BJ (cell line): ENCODE measurements around the gene JAK2. TPM values are rescaled to one million over a fixed set of nuclear protein-coding genes. Genes with fewer than 3 reads are reported as not detected.
A peak's percentile ranks its signal among the peaks of the same experiment; 100 is the strongest.

Source experiments
- CTCF ChIA-PET: fragments of 350-600 bp; formaldehyde crosslinking; extraction: SDS; loops from one replicate; lab custom pipeline; 2021; ENCODE audit warnings: antibody characterized with exemption, inconsistent platforms; lab: Yijun Ruan, JAX
- POLR2A ChIA-PET: fragments of 300-600 bp; sonication (Branson Sonifier 250); formaldehyde crosslinking; extraction: SDS; loops from one replicate; lab custom pipeline; 2021; ENCODE audit warnings: antibody characterized with exemption; lab: Charles Lee
- DNase-seq: peaks from one replicate; pipeline ENCODE4 v3.0.0-alpha.2; 2011; ENCODE audit warnings: low read depth
- H3K27me3 ChIP-seq: 2 replicates; pipeline ENCODE4 v1.6.0; 2011; ENCODE audit warnings: low read length; ENCODE audit not compliant: control insufficient read depth, insufficient read depth
- H3K36me3 ChIP-seq: 2 replicates; pipeline ENCODE4 v1.5.1; 2011; ENCODE audit warnings: low read length; ENCODE audit not compliant: control insufficient read depth, insufficient read depth
- H3K4me3 ChIP-seq: 2 replicates; pipeline ENCODE4 v1.5.1; 2011; ENCODE audit warnings: low read depth, mild to moderate bottlenecking, control low read depth, low read length
- polyA plus RNA-seq: library from polyadenylated mRNA; depleted of rRNA; stranded (reverse); fragments of >200 nt; gene quantifications from 2 replicates; pipeline ENCODE4 v1.2.3, GENCODE V29; 2011
- TF ChIP-seq, protein P1 (sequence below): IDR thresholded peaks from 2 replicates; pipeline ENCODE4 v1.5.1; 2011; ENCODE audit warnings: low read depth, mild to moderate bottlenecking, control low read depth, inconsistent platforms, low read length, moderate library complexity; ENCODE audit not compliant: insufficient read depth

The JAK2 gene
- polyA plus RNA-seq, 1 experiment, result 2.0 TPM

DNA sequence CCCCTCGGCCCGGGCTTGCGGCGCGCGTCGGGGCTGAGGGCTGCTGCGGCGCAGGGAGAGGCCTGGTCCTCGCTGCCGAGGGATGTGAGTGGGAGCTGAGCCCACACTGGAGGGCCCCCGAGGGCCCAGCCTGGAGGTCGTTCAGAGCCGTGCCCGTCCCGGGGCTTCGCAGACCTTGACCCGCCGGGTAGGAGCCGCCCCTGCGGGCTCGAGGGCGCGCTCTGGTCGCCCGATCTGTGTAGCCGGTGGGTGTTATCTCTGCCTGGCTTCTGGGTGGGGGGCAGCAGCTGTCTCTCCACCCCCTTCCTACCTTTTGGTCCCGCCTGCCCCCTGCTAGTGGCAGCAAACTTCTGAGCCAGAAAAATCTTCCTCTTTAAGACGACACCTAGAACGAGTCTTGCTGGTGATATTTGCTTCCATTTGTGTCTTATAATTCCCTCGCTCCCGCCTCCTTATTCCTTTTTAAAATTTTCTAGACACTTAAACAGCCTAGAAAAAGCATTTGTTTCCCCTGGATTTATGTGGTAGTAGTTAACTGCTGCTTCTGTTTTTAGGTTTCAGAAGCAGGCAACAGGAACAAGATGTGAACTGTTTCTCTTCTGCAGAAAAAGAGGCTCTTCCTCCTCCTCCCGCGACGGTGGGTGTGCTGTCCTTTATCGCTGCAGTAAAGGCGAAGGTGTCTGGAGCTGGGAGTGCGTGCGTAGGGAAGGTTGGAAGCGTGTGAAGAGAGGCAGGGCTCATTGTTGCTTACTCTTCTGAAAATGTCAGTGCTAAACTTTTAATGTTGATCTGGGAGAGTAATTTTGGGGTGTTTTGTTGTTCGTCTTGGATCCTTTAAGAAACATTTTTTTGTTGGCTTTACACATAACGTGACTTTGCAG lies 554 bp downstream of the JAK2 start:
- Histone ChIP-seq H3K27me3 (no peaks in the 10 kb centered on the region), H3K4me3 (peak overlapping the region; percentile 87), H3K36me3 (no peaks in the 10 kb centered on the region)
- TF ChIP-seq, protein P1, sequence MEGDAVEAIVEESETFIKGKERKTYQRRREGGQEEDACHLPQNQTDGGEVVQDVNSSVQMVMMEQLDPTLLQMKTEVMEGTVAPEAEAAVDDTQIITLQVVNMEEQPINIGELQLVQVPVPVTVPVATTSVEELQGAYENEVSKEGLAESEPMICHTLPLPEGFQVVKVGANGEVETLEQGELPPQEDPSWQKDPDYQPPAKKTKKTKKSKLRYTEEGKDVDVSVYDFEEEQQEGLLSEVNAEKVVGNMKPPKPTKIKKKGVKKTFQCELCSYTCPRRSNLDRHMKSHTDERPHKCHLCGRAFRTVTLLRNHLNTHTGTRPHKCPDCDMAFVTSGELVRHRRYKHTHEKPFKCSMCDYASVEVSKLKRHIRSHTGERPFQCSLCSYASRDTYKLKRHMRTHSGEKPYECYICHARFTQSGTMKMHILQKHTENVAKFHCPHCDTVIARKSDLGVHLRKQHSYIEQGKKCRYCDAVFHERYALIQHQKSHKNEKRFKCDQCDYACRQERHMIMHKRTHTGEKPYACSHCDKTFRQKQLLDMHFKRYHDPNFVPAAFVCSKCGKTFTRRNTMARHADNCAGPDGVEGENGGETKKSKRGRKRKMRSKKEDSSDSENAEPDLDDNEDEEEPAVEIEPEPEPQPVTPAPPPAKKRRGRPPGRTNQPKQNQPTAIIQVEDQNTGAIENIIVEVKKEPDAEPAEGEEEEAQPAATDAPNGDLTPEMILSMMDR, result no peak
- CTCF ChIA-PET, result interaction anchor here (0.7 to 12.5 kb wide), 12 partner anchors 12 to 241 kb away, joined by 3 to 154 read pairs (median 4); partner anchors contain the start of gene RCL1
- POLR2A ChIA-PET, result no interaction called here
- no peak for DNase-seq

DNA sequence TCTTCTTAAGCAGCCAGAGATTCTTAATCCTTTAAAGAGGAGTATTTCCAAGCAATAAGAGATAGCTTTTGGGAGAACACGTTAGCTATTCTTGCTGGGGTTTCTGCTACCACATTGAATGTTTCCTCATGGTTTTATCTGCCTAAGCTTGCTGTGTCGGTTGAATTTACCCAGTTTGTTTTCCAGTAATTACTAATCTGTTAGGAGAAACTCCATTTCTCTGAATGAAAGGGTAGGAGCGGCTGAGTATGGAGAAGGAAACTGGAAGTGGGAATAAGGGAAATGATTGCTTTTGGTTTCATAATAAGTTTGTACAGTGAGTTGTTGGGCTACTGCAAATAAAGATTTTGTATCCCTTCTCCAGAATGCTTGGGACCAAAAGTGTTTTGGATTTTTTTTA lies 1.2 kb downstream of the JAK2 start:
- Histone ChIP-seq H3K27me3 (no peaks in the 10 kb centered on the region), H3K36me3 (no peaks in the 10 kb centered on the region), H3K4me3 (peak overlapping the region; percentile 87)
- POLR2A ChIA-PET, result interaction anchor here (0.5 kb wide), 1 partner anchor 438 kb away, joined by 3 read pairs; no protein-coding TSS in a partner anchor
- CTCF ChIA-PET, result interaction anchor here (0.7 to 12.5 kb wide), 9 partner anchors 11 to 614 kb away, joined by 3 to 154 read pairs (median 5); partner anchors contain the start of gene RCL1
- TF ChIP-seq, protein P1, result no peak
- no peak for DNase-seq

DNA sequence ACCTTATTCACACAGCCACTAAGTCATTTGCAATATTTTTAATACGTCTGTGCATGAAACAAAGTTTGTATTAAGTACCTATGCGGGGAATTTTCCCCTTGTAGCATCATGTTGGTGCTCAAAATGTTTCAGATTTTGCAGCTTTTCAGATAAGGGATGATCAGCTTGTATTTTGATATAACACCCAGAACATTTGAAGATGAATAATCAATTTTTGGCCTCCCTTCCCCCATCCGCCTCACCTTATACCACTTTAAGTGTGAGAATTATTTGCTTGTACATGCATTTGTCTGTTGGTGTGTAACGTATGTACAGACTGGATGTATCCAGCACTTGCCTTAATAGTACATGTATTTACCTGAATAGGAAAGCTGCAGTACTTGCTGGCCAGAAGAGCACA lies 1.7 kb downstream of the JAK2 start:
- ChIA-PET CTCF (interaction anchor here (0.6 to 12.5 kb wide), 11 partner anchors 11 to 614 kb away, joined by 3 to 154 read pairs (median 5); partner anchors contain the start of gene RCL1), POLR2A (interaction anchor here (0.5 kb wide), 1 partner anchor 438 kb away, joined by 3 read pairs; no protein-coding TSS in a partner anchor)
- Histone ChIP-seq H3K4me3 (peak overlapping the region; percentile 87), H3K36me3 (no peaks in the 10 kb centered on the region), H3K27me3 (no peaks in the 10 kb centered on the region)
- TF ChIP-seq, protein P1, result no peak
- no peak for DNase-seq

DNA sequence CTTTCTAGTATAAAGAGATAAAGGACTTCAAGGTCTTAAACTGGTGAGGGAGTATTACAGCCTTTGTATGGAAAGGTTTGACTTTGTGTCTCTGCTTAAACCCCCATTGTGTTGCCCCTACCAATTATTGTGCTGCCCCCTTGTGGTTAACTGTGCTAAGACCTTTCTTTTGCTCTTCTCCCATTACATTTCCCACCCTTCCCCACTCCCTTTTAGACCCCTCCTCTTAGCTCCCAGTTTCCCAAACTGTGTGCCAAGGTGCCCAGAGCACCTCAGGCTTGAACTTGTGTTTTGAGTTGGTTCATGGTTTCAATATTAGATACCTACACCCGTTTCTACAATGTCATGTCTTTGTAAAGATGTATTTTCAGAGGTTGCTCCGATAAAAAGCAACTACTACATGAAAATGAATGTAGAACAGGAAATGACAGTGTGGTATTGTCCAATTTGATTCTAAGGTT lies 2.9 kb downstream of the JAK2 start:
- no peak overlapping the region for H3K4me3 ChIP-seq
- ChIA-PET CTCF (interaction anchor here (0.7 to 12.5 kb wide), 14 partner anchors 11 to 564 kb away, joined by 3 to 154 read pairs (median 4); partner anchors contain the start of gene RCL1), POLR2A (no interaction called here)

More for the DNA sequence above, 2.9 kb downstream of the JAK2 start:
- Histone ChIP-seq H3K27me3 (no peaks in the 10 kb centered on the region), H3K36me3 (peaks cover 4% of the 10 kb centered on the region; the same call in 1 of the 2 replicates)
- DNase-seq, result no peak
- TF ChIP-seq, protein P1, result peak; percentile 76
